ENCODE data around the gene KSR1.

Gene KSR1

GRCh38 chr17:27496005-27496404 is 39.8 kb downstream of the KSR1 start:
- no peak overlapping the region for H3K4ac ChIP-seq (ENCODE audit: low read length)
- no peak overlapping the region for H2BK12ac ChIP-seq (ENCODE audit: low read length)
- H2AK5ac ChIP-seq (ENCODE audit: low read depth, low read length), result no peak overlapping the region
- no peak overlapping the region for H3K14ac ChIP-seq (ENCODE audit: low read length)
- no peak overlapping the region for H3K9ac ChIP-seq (ENCODE audit: low read depth, low read length, poor library complexity)
- no peak for DNase-seq (ENCODE audit: low spot score)
- H3K36me3 ChIP-seq (replicated peaks in 1 of 2; ENCODE audit: control insufficient read depth in 2 of 2, insufficient read depth in 2 of 2, low read length in 2 of 2), result no peaks in the 10 kb centered on the region
- H2BK5ac ChIP-seq (ENCODE audit: low read length), result no peak overlapping the region
- peaks cover 6 to 10% of the 10 kb centered on the region in 2 donors for H3K9me3 ChIP-seq (replicated peaks in 1 of 2; ENCODE audit: control insufficient read depth in 2 of 2, insufficient read depth in 1 of 2, low read depth in 1 of 2, low read length in 2 of 2)
- peaks cover 3% of the 10 kb centered on the region for H3K79me1 ChIP-seq (ENCODE audit: low read depth, low read length)
- no peak overlapping the region for H3K4me3 ChIP-seq (ENCODE audit: low read length in 2 of 2)
- H3K4me1 ChIP-seq (ENCODE audit: control insufficient read depth in 2 of 2, insufficient read depth in 1 of 2, low read depth in 1 of 2, low read length in 2 of 2), result peaks cover 33% of the 10 kb centered on the region in 2 donors
- no peak overlapping the region for H4K8ac ChIP-seq (ENCODE audit: low read depth, low read length)
- no peak overlapping the region for H4K91ac ChIP-seq (ENCODE audit: low read depth, low read length, poor library complexity)
- H3K23ac ChIP-seq (ENCODE audit: low read depth, low read length, poor library complexity), result no peak overlapping the region
- H2BK15ac ChIP-seq (ENCODE audit: low read length), result no peak overlapping the region
- H2AFZ ChIP-seq (ENCODE audit: low read length), result no peak overlapping the region
- no peak overlapping the region for H3K27ac ChIP-seq (replicated peaks; ENCODE audit: low read length)
- H3K18ac ChIP-seq (ENCODE audit: low read length), result no peak overlapping the region
- H3K4me2 ChIP-seq (ENCODE audit: insufficient read depth, low read length, poor library complexity, severe bottlenecking), result no peak overlapping the region
- H2BK120ac ChIP-seq (ENCODE audit: low read depth, low read length), result no peak overlapping the region
- H3K27me3 ChIP-seq (ENCODE audit: control insufficient read depth in 3 of 3, insufficient read depth in 3 of 3, low read depth in 1 of 3, low read length in 3 of 3), result no peaks in the 10 kb centered on the region
- WGBS, 2 donors (ENCODE audit: extremely low coverage in 2 of 2, insufficient read length in 2 of 2, insufficient replicate concordance in 1 of 2), result no CpG with 5 or more reads among the region's 5 CpGs

DNA sequence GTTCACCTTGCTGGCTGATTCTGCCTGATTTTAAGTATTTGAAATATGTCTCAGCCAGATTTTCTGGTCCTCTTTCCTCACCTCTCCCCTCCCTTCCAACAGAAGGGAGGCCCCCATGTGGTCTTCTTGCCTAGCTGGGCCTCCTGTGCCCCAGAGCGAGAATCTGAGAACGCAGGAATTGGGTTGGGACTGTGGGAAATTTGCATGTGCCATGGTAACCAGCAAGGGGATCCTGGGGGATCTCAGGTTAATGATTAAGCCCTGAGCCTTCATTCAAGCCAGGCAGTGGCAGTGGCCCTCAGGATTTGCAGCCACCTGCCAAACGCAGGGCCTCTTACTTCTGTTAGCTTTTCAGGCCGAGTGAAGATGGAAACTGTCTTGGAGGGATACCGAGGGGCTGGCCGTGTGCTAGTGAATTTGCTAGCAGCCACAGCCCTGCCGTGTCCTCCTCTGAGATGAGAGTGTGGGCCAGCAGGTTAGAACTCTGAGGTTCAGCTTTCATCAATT is 40.2 kb downstream of the KSR1 start:
- Histone ChIP-seq H3K18ac (ENCODE audit: low read length) (no peak overlapping the region), H4K91ac (ENCODE audit: low read depth, low read length, poor library complexity) (no peak overlapping the region), H3K4me3 (ENCODE audit: low read length in 2 of 2) (no peak overlapping the region), H3K14ac (ENCODE audit: low read length) (no peak overlapping the region), H3K36me3 (replicated peaks in 1 of 2; ENCODE audit: control insufficient read depth in 2 of 2, insufficient read depth in 2 of 2, low read length in 2 of 2) (no peaks in the 10 kb centered on the region), H2BK12ac (ENCODE audit: low read length) (no peak overlapping the region), H2BK5ac (ENCODE audit: low read length) (no peak overlapping the region), H2BK120ac (ENCODE audit: low read depth, low read length) (no peak overlapping the region), H3K9me3 (replicated peaks in 1 of 2; ENCODE audit: control insufficient read depth in 2 of 2, insufficient read depth in 1 of 2, low read depth in 1 of 2, low read length in 2 of 2) (peaks cover 6 to 13% of the 10 kb centered on the region in 2 donors), H3K4me1 (ENCODE audit: control insufficient read depth in 2 of 2, insufficient read depth in 1 of 2, low read depth in 1 of 2, low read length in 2 of 2) (peaks cover 31 to 33% of the 10 kb centered on the region in 2 donors), H3K27ac (replicated peaks; ENCODE audit: low read length) (peak overlapping the region; percentile 45), H2AFZ (ENCODE audit: low read length) (no peak overlapping the region), H3K23ac (ENCODE audit: low read depth, low read length, poor library complexity) (no peak overlapping the region), H2BK15ac (ENCODE audit: low read length) (no peak overlapping the region), H4K8ac (ENCODE audit: low read depth, low read length) (no peak overlapping the region), H2AK5ac (ENCODE audit: low read depth, low read length) (no peak overlapping the region), H3K9ac (ENCODE audit: low read depth, low read length, poor library complexity) (no peak overlapping the region), H3K27me3 (ENCODE audit: control insufficient read depth in 3 of 3, insufficient read depth in 3 of 3, low read depth in 1 of 3, low read length in 3 of 3) (no peaks in the 10 kb centered on the region), H3K4ac (ENCODE audit: low read length) (no peak overlapping the region), H3K79me1 (ENCODE audit: low read depth, low read length) (peaks cover 3% of the 10 kb centered on the region), H3K4me2 (ENCODE audit: insufficient read depth, low read length, poor library complexity, severe bottlenecking) (no peak overlapping the region)
- no peak for DNase-seq (ENCODE audit: low spot score)
- WGBS, 2 donors (ENCODE audit: extremely low coverage in 2 of 2, insufficient read length in 2 of 2, insufficient replicate concordance in 1 of 2), result no CpG with 5 or more reads among the region's 7 CpGs

DNA sequence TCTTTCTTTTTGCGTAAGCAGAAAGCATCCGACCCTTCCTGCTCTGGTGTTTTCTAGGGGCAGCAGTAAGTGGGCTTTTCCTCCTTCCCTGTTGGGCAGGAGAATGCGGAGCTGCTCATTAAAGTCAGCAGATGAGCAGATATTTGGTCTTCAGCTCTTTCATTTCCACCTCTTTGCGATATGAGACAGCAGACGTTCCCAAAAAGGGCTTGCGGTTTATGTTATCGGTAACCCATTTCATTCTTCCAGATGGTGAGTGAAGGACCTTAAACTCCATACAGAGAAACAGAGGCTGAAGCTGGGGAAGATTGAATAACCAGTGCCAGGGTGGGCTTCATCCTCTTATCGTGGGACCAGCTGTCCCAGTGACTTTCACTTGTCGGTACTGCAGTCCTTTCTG is 40.7 kb downstream of the KSR1 start:
- Histone ChIP-seq H2BK15ac (ENCODE audit: low read length) (no peak overlapping the region), H2BK120ac (ENCODE audit: low read depth, low read length) (no peak overlapping the region), H3K9me3 (replicated peaks in 1 of 2; ENCODE audit: control insufficient read depth in 2 of 2, insufficient read depth in 1 of 2, low read depth in 1 of 2, low read length in 2 of 2) (peaks cover 10 to 17% of the 10 kb centered on the region in 2 donors), H3K27ac (replicated peaks; ENCODE audit: low read length) (peak overlapping the region; percentile 45), H3K79me1 (ENCODE audit: low read depth, low read length) (peaks cover 3% of the 10 kb centered on the region), H3K18ac (ENCODE audit: low read length) (no peak overlapping the region), H3K4me1 (ENCODE audit: control insufficient read depth in 2 of 2, insufficient read depth in 1 of 2, low read depth in 1 of 2, low read length in 2 of 2) (peaks cover 26 to 29% of the 10 kb centered on the region in 2 donors), H3K4ac (ENCODE audit: low read length) (no peak overlapping the region), H3K27me3 (ENCODE audit: control insufficient read depth in 3 of 3, insufficient read depth in 3 of 3, low read depth in 1 of 3, low read length in 3 of 3) (no peaks in the 10 kb centered on the region), H3K4me3 (ENCODE audit: low read length in 2 of 2) (no peak overlapping the region), H2BK12ac (ENCODE audit: low read length) (no peak overlapping the region), H2AFZ (ENCODE audit: low read length) (no peak overlapping the region), H3K36me3 (replicated peaks in 1 of 2; ENCODE audit: control insufficient read depth in 2 of 2, insufficient read depth in 2 of 2, low read length in 2 of 2) (peaks cover 0 to 2% of the 10 kb centered on the region in 2 donors), H2AK5ac (ENCODE audit: low read depth, low read length) (no peak overlapping the region), H3K14ac (ENCODE audit: low read length) (no peak overlapping the region), H4K8ac (ENCODE audit: low read depth, low read length) (no peak overlapping the region), H3K23ac (ENCODE audit: low read depth, low read length, poor library complexity) (no peak overlapping the region), H3K9ac (ENCODE audit: low read depth, low read length, poor library complexity) (no peak overlapping the region), H4K91ac (ENCODE audit: low read depth, low read length, poor library complexity) (no peak overlapping the region), H3K4me2 (ENCODE audit: insufficient read depth, low read length, poor library complexity, severe bottlenecking) (no peak overlapping the region), H2BK5ac (ENCODE audit: low read length) (no peak overlapping the region)
- no peak for DNase-seq (ENCODE audit: low spot score)
- WGBS, 2 donors (ENCODE audit: extremely low coverage in 2 of 2, insufficient read length in 2 of 2, insufficient replicate concordance in 1 of 2), result no CpG with 5 or more reads among the region's 9 CpGs

DNA sequence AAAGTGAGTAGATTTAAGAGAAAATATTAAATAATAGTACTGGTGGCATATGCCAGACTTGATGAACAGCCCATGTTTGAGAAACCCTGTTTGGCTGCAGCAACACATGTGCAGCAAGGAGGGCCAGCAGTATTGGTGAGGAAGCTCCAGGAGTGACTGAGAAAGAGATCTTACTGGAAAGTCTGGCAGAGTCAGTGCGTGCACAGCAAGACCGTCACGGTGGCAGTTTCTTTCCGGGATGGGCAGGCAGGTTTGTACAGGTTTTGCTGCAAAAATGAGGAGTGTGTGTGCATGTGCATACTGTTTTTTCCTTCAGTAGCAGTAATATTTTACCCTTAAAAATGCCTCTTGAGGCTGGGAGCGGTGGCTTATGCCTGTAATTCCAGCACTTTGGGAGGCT is 41.4 kb downstream of the KSR1 start:
- Histone ChIP-seq H3K18ac (ENCODE audit: low read length) (no peak overlapping the region), H2BK5ac (ENCODE audit: low read length) (no peak overlapping the region)

More for the DNA sequence above, 41.4 kb downstream of the KSR1 start:
- Histone ChIP-seq H2BK12ac (ENCODE audit: low read length) (no peak overlapping the region), H3K9ac (ENCODE audit: low read depth, low read length, poor library complexity) (no peak overlapping the region), H3K4me1 (ENCODE audit: control insufficient read depth in 2 of 2, insufficient read depth in 1 of 2, low read depth in 1 of 2, low read length in 2 of 2) (peaks cover 23 to 24% of the 10 kb centered on the region in 2 donors), H2AFZ (ENCODE audit: low read length) (no peak overlapping the region), H3K79me1 (ENCODE audit: low read depth, low read length) (peaks cover 3% of the 10 kb centered on the region), H2AK5ac (ENCODE audit: low read depth, low read length) (no peak overlapping the region), H3K27ac (replicated peaks; ENCODE audit: low read length) (no peak overlapping the region), H3K27me3 (ENCODE audit: control insufficient read depth in 3 of 3, insufficient read depth in 3 of 3, low read depth in 1 of 3, low read length in 3 of 3) (no peaks in the 10 kb centered on the region), H4K91ac (ENCODE audit: low read depth, low read length, poor library complexity) (no peak overlapping the region), H3K14ac (ENCODE audit: low read length) (no peak overlapping the region), H3K4me3 (ENCODE audit: low read length in 2 of 2) (no peak overlapping the region), H3K23ac (ENCODE audit: low read depth, low read length, poor library complexity) (no peak overlapping the region), H2BK15ac (ENCODE audit: low read length) (no peak overlapping the region), H3K4me2 (ENCODE audit: insufficient read depth, low read length, poor library complexity, severe bottlenecking) (no peak overlapping the region), H2BK120ac (ENCODE audit: low read depth, low read length) (no peak overlapping the region), H4K8ac (ENCODE audit: low read depth, low read length) (no peak overlapping the region), H3K9me3 (replicated peaks in 1 of 2; ENCODE audit: control insufficient read depth in 2 of 2, insufficient read depth in 1 of 2, low read depth in 1 of 2, low read length in 2 of 2) (peaks cover 12 to 20% of the 10 kb centered on the region in 2 donors), H3K36me3 (replicated peaks in 1 of 2; ENCODE audit: control insufficient read depth in 2 of 2, insufficient read depth in 2 of 2, low read length in 2 of 2) (peaks cover 0 to 2% of the 10 kb centered on the region in 2 donors), H3K4ac (ENCODE audit: low read length) (no peak overlapping the region)
- WGBS, 2 donors (ENCODE audit: extremely low coverage in 2 of 2, insufficient read length in 2 of 2, insufficient replicate concordance in 1 of 2), result no CpG with 5 or more reads among the region's 5 CpGs
- DNase-seq (ENCODE audit: low spot score), result no peak
